GM23338 (cell line): ENCODE data around the gene CTNNA2.

ENCODE experiments used
- CREB1 ChIP-seq: fragments of 250-450 bp; sonication (Bioruptor Pico); IDR thresholded peaks from 2 replicates; pipeline ENCODE4 v1.5.0; 2020; ENCODE audit warnings: low read depth, mild to moderate bottlenecking, moderate library complexity
- EZH2 ChIP-seq: fragments of 200-600 bp; sonication (generic); IDR thresholded peaks from one replicate; pipeline ENCODE4 v1.8.0; 2017; ENCODE audit warnings: antibody characterized with exemption, mild to moderate bottlenecking, low read depth; ENCODE audit not compliant: unreplicated experiment
- EZH2phosphoT487 ChIP-seq: fragments of 200-600 bp; sonication (generic); IDR thresholded peaks from one replicate; pipeline ENCODE4 v1.8.1; 2018; ENCODE audit warnings: antibody characterized with exemption; ENCODE audit not compliant: unreplicated experiment
- JUNB ChIP-seq: IDR thresholded peaks from one replicate; pipeline ENCODE4 v1.6.1; 2016; ENCODE audit warnings: antibody characterized with exemption; ENCODE audit not compliant: unreplicated experiment
- POLR2AphosphoS5 ChIP-seq: IDR thresholded peaks from 2 replicates; pipeline ENCODE4 v1.6.1; 2016; ENCODE audit warnings: antibody characterized with exemption, low read depth
- STAT1 ChIP-seq: IDR thresholded peaks from one replicate; pipeline ENCODE4 v1.6.1; 2016; ENCODE audit warnings: antibody characterized with exemption; ENCODE audit not compliant: unreplicated experiment
- TF ChIP-seq, protein P1 (sequence below), 2 experiments: fragments of 200-600 bp in 1 of 2; sonication (generic) in 1 of 2; conservative IDR thresholded peaks; 2 replicates each; pipeline versions ENCODE4 v1.5.1 to v1.6.1; 2016 to 2017; ENCODE audit warnings: antibody characterized with exemption in 2 of 2, low read depth in 2 of 2, mild to moderate bottlenecking in 2 of 2, moderate library complexity in 1 of 2

DNA sequence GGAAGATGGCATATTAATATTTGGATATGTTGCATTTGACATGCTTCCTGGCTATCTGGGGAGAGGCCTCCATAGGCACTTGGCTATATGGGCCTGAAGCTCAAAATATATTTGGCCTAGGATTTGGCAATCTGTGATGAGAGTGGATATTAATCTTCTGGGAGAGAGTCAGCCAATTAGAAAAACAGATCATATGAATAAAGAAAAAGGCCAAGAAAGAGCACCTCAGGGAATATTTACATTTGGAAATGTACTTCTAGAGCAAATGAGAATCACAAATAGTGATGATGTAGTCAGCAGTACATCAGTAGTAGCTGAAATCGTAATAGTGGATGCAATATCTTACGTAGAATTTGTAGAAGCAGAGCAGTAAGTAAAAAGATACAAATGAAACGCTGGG is 277.0 kb downstream of the CTNNA2 start:
- TF ChIP-seq, protein P1, sequence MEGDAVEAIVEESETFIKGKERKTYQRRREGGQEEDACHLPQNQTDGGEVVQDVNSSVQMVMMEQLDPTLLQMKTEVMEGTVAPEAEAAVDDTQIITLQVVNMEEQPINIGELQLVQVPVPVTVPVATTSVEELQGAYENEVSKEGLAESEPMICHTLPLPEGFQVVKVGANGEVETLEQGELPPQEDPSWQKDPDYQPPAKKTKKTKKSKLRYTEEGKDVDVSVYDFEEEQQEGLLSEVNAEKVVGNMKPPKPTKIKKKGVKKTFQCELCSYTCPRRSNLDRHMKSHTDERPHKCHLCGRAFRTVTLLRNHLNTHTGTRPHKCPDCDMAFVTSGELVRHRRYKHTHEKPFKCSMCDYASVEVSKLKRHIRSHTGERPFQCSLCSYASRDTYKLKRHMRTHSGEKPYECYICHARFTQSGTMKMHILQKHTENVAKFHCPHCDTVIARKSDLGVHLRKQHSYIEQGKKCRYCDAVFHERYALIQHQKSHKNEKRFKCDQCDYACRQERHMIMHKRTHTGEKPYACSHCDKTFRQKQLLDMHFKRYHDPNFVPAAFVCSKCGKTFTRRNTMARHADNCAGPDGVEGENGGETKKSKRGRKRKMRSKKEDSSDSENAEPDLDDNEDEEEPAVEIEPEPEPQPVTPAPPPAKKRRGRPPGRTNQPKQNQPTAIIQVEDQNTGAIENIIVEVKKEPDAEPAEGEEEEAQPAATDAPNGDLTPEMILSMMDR (conservative IDR thresholded peaks at IDR 0.05; ENCODE audit: low read depth in 2 of 2) = no peak
- TF ChIP-seq EZH2phosphoT487 = no peak
- no peak for TF ChIP-seq JUNB
- no peak for TF ChIP-seq EZH2
- no peak for TF ChIP-seq POLR2AphosphoS5
- no peak for TF ChIP-seq CREB1 (CRISPR knock-in tag)
- TF ChIP-seq STAT1 = no peak
